22Rv1 (cell line): ENCODE measurements around the gene ST8SIA1.

Source experiments
- ZFX ChIP-seq: fragments of 450-650 bp; IDR thresholded peaks from 2 replicates; pipeline ENCODE4 v1.6.1; 2017; ENCODE audit warnings: antibody characterized with exemption, borderline replicate concordance
- TF ChIP-seq, protein P1 (sequence below): fragments of 450-650 bp; IDR thresholded peaks from 2 replicates; pipeline ENCODE4 v1.5.1; 2017; ENCODE audit warnings: mild to moderate bottlenecking

DNA sequence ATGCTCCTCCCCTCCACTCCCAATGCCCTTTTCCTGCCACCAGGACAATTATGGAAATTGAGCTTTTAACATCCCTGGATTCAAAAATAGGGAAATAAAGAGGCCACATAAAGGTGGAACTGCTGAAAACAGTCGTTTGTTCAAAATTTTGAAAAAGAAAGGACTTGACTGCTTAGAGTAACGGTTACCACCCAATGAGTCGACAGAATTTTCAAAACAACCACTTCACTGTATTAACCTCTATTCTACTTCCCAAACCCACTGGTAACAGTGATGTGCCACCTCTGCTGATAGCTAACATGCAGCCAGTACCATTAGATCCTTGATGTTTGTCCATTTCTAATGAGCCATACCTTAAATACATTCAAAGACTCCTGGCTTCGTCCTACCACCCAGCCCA lies 4.9 kb downstream of the ST8SIA1 start:
- TF ChIP-seq, protein P1, sequence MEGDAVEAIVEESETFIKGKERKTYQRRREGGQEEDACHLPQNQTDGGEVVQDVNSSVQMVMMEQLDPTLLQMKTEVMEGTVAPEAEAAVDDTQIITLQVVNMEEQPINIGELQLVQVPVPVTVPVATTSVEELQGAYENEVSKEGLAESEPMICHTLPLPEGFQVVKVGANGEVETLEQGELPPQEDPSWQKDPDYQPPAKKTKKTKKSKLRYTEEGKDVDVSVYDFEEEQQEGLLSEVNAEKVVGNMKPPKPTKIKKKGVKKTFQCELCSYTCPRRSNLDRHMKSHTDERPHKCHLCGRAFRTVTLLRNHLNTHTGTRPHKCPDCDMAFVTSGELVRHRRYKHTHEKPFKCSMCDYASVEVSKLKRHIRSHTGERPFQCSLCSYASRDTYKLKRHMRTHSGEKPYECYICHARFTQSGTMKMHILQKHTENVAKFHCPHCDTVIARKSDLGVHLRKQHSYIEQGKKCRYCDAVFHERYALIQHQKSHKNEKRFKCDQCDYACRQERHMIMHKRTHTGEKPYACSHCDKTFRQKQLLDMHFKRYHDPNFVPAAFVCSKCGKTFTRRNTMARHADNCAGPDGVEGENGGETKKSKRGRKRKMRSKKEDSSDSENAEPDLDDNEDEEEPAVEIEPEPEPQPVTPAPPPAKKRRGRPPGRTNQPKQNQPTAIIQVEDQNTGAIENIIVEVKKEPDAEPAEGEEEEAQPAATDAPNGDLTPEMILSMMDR: no peak
- TF ChIP-seq ZFX: no peak
